GM12878 (cell line): ENCODE data around the gene GLB1L3. TPM values are rescaled to one million over a fixed set of nuclear protein-coding genes. Genes with fewer than 3 reads are reported as not detected.

ENCODE experiments used
- ATAC-seq: fragments of 200-7000 bp; cut with Tn5 transposase; 3 replicates; pipeline ENCODE4 v1.9.1; 2020; ENCODE audit warnings: mild to moderate bottlenecking, moderate library complexity
- BruUV-seq: library from RNA; stranded (reverse); fragments of 400-500 nt; replicated peaks from 2 replicates; lab custom pipeline; 2021; lab: Mats Ljungman, UMichigan
- CTCF ChIA-PET: fragments of 300-600 bp; sonication (Branson Sonifier 250); formaldehyde crosslinking; extraction: SDS; loops from one replicate; lab custom pipeline; 2021; ENCODE audit warnings: inconsistent platforms; lab: Yijun Ruan, JAX
- POLR2A ChIA-PET: fragments of 350-600 bp; formaldehyde crosslinking; extraction: SDS; loops from one replicate; lab custom pipeline; 2021; ENCODE audit warnings: inconsistent platforms; lab: Charles Lee
- RAD21 ChIA-PET: fragments of 300-600 bp; sonication (Branson Sonifier 250); formaldehyde crosslinking; loops from one replicate; lab custom pipeline; 2023; ENCODE audit warnings: antibody characterized with exemption; ENCODE audit not compliant: unreplicated experiment; lab: Charles Lee
- SMC1A ChIA-PET: fragments of 300-600 bp; sonication (Branson Sonifier 250); formaldehyde crosslinking; loops from one replicate; lab custom pipeline; 2023; ENCODE audit not compliant: unreplicated experiment, uncharacterized antibody; lab: Charles Lee
- DNase-seq: peaks from one replicate; pipeline ENCODE4 v3.0.0-alpha.2; 2011; ENCODE audit warnings: low read depth, low spot score
- FAIRE-seq: peaks from 3 replicates; lab custom pipeline; 2011; peaks lifted over from hg19 to GRCh38; lab: Jason Lieb, UNC
- H2AFZ ChIP-seq: 2 replicates; pipeline ENCODE4 v1.6.0; 2011; ENCODE audit warnings: low read depth, low read length, control low read depth; ENCODE audit not compliant: control insufficient read depth
- H3K27ac ChIP-seq: 2 replicates; pipeline ENCODE4 v1.5.1; 2011; ENCODE audit warnings: control low read depth; ENCODE audit not compliant: control insufficient read depth, insufficient read depth
- H3K27me3 ChIP-seq, 2 experiments: replicated peaks in 1 of 2; 2 replicates each; pipeline versions ENCODE4 v1.6.0 to v1.6.1; 2011; ENCODE audit warnings: low read length in 1 of 2; ENCODE audit not compliant: control insufficient read depth in 2 of 2, insufficient read depth in 2 of 2
- H3K36me3 ChIP-seq, 2 experiments: 2 replicates each; pipeline ENCODE4 v1.5.1; 2011; ENCODE audit warnings: low read length in 1 of 2; ENCODE audit not compliant: control insufficient read depth in 2 of 2, insufficient read depth in 2 of 2
- H3K4me1 ChIP-seq: 2 replicates; pipeline ENCODE4 v1.6.1; 2011; ENCODE audit warnings: mild to moderate bottlenecking, low read length, moderate library complexity, mixed read lengths; ENCODE audit not compliant: control insufficient read depth, insufficient read depth
- H3K4me2 ChIP-seq: 2 replicates; pipeline ENCODE4 v1.6.0; 2011; ENCODE audit warnings: control low read depth; ENCODE audit not compliant: control insufficient read depth, insufficient read depth
- H3K4me3 ChIP-seq: fragments of 200-600 bp; sonication (generic); 2 replicates; pipeline ENCODE4 v1.5.1; 2016
- H3K79me2 ChIP-seq: 2 replicates; pipeline ENCODE4 v1.6.0; 2011; ENCODE audit warnings: low read length; ENCODE audit not compliant: control insufficient read depth, insufficient read depth
- H3K9ac ChIP-seq: 2 replicates; pipeline ENCODE4 v1.8.0; 2011; ENCODE audit warnings: low read length, control low read depth, mixed read lengths; ENCODE audit not compliant: control insufficient read depth, insufficient read depth
- H3K9me3 ChIP-seq: replicated peaks from 3 replicates; pipeline ENCODE4 v1.5.1; 2011; ENCODE audit warnings: mild to moderate bottlenecking, low read length; ENCODE audit not compliant: control insufficient read depth, insufficient read depth
- H4K20me1 ChIP-seq: 2 replicates; pipeline ENCODE4 v1.6.0; 2011; ENCODE audit not compliant: control insufficient read depth, insufficient read depth
- CREM ChIP-seq: IDR thresholded peaks from 2 replicates; pipeline ENCODE4 v1.6.1; 2014; ENCODE audit warnings: antibody characterized with exemption, low read depth
- DPF2 ChIP-seq: fragments of 450-650 bp; IDR thresholded peaks from 2 replicates; pipeline ENCODE4 v1.6.1; 2017; ENCODE audit warnings: mild to moderate bottlenecking
- FOXK2 ChIP-seq: fragments of 450-650 bp; IDR thresholded peaks from 2 replicates; pipeline ENCODE4 v1.6.1; 2017; ENCODE audit warnings: mild to moderate bottlenecking, moderate library complexity
- HDAC2 ChIP-seq: fragments of 200-600 bp; sonication (generic); IDR thresholded peaks from 2 replicates; pipeline ENCODE4 v1.6.1; 2017
- JUNB ChIP-seq: IDR thresholded peaks from 2 replicates; pipeline ENCODE4 v1.6.1; 2016; ENCODE audit warnings: antibody characterized with exemption, mild to moderate bottlenecking
- MTA3 ChIP-seq: IDR thresholded peaks from 2 replicates; pipeline ENCODE4 v1.6.1; 2012; ENCODE audit warnings: low read length, inconsistent platforms, borderline replicate concordance
- NRF1 ChIP-seq: conservative IDR thresholded peaks from 2 replicates; pipeline ENCODE4 v1.6.1; 2011; ENCODE audit warnings: mild to moderate bottlenecking, low read depth, low read length, improper control_type of control experiment
- RAD51 ChIP-seq: fragments of 450-650 bp; IDR thresholded peaks from 2 replicates; pipeline ENCODE4 v1.6.1; 2016; ENCODE audit warnings: moderate library complexity, mild to moderate bottlenecking, inconsistent platforms
- RCOR1 ChIP-seq: conservative IDR thresholded peaks from 2 replicates; pipeline ENCODE4 v1.6.1; 2012; ENCODE audit warnings: low read depth, low read length, improper control_type of control experiment
- RELA ChIP-seq: fragments of 450-650 bp; IDR thresholded peaks from 2 replicates; pipeline ENCODE4 v1.8.0; 2014; ENCODE audit warnings: borderline replicate concordance; ENCODE audit not compliant: partially characterized antibody
- RFX5 ChIP-seq: IDR thresholded peaks from 2 replicates; pipeline ENCODE4 v1.6.1; 2011; ENCODE audit warnings: low read depth, low read length, improper control_type of control experiment
- SMC3 ChIP-seq: IDR thresholded peaks from 2 replicates; pipeline ENCODE4 v1.6.1; 2011; ENCODE audit warnings: low read length, improper control_type of control experiment, borderline replicate concordance
- WGBS: methylation state at CpG from one replicate; pipeline ENCODE4 v1.1.6; 2016; ENCODE audit warnings: low lambda C conversion rate; ENCODE audit not compliant: insufficient replicate concordance, insufficient coverage; ENCODE audit errors: missing lambda C conversion rate; 5-methylcytosine and 5-hydroxymethylcytosine counted together
- in situ Hi-C: fragments of 300-500 bp; cut with MboI; formaldehyde crosslinking; loops from 9 replicates; pipeline ENCODE4 v1.14.3; 2018; ENCODE audit warnings: mixed read lengths
- intact Hi-C: fragments of 100-400 bp; cut with micrococcal nuclease; formaldehyde crosslinking; loops from one replicate; pipeline ENCODE4 v1.14.2; 2022; ENCODE audit not compliant: unreplicated experiment
- polyA plus RNA-seq, 11 experiments: library from polyadenylated mRNA; depleted of rRNA in 4 of 11; unstranded in 6 of 11; stranded (reverse) in 5 of 11; fragments of >200 nt; fragmentation: Nextera tagmentation in 4 of 11; fragmentation: Illumina TruSeq in 1 of 11; extraction: Ambion mirVana in 4 of 11; extraction: Trizol in 1 of 11; gene quantifications; 1 replicate in 1 of 11; 2 replicates in 10 of 11; pipeline versions ENCODE4 v1.2.1 to v1.2.3, GENCODE V29; 2011 to 2016; ENCODE audit warnings: inconsistent platforms in 2 of 11, missing spikeins in 2 of 11, low read depth in 1 of 11
- total RNA-seq, 4 experiments: library from RNA; depleted of rRNA in 3 of 4; stranded (reverse); fragments of >200 nt in 3 of 4; fragmentation: Illumina TruSeq in 1 of 4; extraction: Trizol in 1 of 4; gene quantifications; 2 replicates each; pipeline versions ENCODE4 v1.2.1 to v1.2.3, GENCODE V29; 2013 to 2021
- TF ChIP-seq, protein P1 (sequence below): fragments of 450-650 bp; IDR thresholded peaks from 2 replicates; pipeline ENCODE4 v1.6.1; 2017; ENCODE audit warnings: mild to moderate bottlenecking, moderate library complexity
- TF ChIP-seq, protein P2 (sequence below): IDR thresholded peaks from 2 replicates; pipeline ENCODE4 v1.6.1; 2011; ENCODE audit warnings: low read depth, low read length, improper control_type of control experiment, borderline replicate concordance
- TF ChIP-seq, protein P3 (sequence below): fragments of 450-650 bp; IDR thresholded peaks from 2 replicates; pipeline ENCODE4 v1.6.1; 2017; ENCODE audit warnings: borderline replicate concordance

Gene GLB1L3
- total and polyA plus RNA-seq, 10 of the 15 experiments (the other 5 are each of a cell fraction or from before 2014, with no cell fraction given), result 0.53 to 2.9 (median 1.9) TPM; not detected in 1

DNA sequence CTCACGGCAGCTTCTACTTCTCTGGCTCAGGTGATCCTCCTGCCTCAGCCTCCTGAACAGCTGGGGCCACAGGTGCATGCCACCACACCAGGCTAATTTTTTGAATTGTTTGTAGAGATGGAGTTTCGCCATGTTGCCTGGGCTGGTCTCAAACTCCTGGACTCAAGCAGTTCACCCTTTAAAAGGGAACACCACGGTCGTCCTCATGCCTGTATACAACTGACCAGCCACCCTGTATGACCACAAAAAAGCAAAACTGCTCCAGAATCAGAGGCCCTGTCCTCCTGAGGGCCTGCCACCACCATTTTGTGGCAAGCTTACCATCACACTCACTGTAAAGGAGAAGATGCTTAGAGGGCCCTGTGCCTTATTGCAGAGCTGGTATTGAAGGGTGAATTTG is 2.2 kb downstream of the GLB1L3 start:
- Histone ChIP-seq H4K20me1 (no peaks in the 10 kb centered on the region), H3K9ac (no peak overlapping the region), H3K9me3 (no peaks in the 10 kb centered on the region; the same call in 2 of the 3 replicates), H3K27ac (no peak overlapping the region), H3K27me3 (peaks cover 10 to 22% of the 10 kb centered on the region in 2 experiments), H3K79me2 (no peaks in the 10 kb centered on the region), H3K36me3 (no peaks in the 10 kb centered on the region), H3K4me3 (no peak overlapping the region), H3K4me2 (no peak overlapping the region), H3K4me1 (peaks cover 6% of the 10 kb centered on the region), H2AFZ (no peak overlapping the region)
- ChIA-PET CTCF (interaction anchor here (0.5 to 2.2 kb wide), 3 partner anchors 15 to 92 kb away, joined by 4 to 9 read pairs (median 5); no protein-coding TSS in a partner anchor), POLR2A (no interaction called here), RAD21 (no interaction called here), SMC1A (interaction anchor here (0.6 kb wide), 1 partner anchor 187 kb away, joined by 3 read pairs; no protein-coding TSS in a partner anchor)
- intact Hi-C loops, result no loop called here
- in situ Hi-C loops, result no loop called here
- ATAC-seq (no peak), DNase-seq (no peak), FAIRE-seq (no peak)
- no TSS peak for BruUV-seq
- TF ChIP-seq SMC3 (no peak), RAD51 (no peak), RELA (no peak), JUNB (no peak), RCOR1 (no peak), NRF1 (no peak), CREM (no peak), MTA3 (no peak), FOXK2 (no peak), RFX5 (no peak), HDAC2 (no peak), DPF2 (no peak)
- TF ChIP-seq, protein P1, sequence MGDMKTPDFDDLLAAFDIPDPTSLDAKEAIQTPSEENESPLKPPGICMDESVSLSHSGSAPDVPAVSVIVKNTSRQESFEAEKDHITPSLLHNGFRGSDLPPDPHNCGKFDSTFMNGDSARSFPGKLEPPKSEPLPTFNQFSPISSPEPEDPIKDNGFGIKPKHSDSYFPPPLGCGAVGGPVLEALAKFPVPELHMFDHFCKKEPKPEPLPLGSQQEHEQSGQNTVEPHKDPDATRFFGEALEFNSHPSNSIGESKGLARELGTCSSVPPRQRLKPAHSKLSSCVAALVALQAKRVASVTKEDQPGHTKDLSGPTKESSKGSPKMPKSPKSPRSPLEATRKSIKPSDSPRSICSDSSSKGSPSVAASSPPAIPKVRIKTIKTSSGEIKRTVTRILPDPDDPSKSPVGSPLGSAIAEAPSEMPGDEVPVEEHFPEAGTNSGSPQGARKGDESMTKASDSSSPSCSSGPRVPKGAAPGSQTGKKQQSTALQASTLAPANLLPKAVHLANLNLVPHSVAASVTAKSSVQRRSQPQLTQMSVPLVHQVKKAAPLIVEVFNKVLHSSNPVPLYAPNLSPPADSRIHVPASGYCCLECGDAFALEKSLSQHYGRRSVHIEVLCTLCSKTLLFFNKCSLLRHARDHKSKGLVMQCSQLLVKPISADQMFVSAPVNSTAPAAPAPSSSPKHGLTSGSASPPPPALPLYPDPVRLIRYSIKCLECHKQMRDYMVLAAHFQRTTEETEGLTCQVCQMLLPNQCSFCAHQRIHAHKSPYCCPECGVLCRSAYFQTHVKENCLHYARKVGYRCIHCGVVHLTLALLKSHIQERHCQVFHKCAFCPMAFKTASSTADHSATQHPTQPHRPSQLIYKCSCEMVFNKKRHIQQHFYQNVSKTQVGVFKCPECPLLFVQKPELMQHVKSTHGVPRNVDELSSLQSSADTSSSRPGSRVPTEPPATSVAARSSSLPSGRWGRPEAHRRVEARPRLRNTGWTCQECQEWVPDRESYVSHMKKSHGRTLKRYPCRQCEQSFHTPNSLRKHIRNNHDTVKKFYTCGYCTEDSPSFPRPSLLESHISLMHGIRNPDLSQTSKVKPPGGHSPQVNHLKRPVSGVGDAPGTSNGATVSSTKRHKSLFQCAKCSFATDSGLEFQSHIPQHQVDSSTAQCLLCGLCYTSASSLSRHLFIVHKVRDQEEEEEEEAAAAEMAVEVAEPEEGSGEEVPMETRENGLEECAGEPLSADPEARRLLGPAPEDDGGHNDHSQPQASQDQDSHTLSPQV, result no peak
- TF ChIP-seq, protein P2, sequence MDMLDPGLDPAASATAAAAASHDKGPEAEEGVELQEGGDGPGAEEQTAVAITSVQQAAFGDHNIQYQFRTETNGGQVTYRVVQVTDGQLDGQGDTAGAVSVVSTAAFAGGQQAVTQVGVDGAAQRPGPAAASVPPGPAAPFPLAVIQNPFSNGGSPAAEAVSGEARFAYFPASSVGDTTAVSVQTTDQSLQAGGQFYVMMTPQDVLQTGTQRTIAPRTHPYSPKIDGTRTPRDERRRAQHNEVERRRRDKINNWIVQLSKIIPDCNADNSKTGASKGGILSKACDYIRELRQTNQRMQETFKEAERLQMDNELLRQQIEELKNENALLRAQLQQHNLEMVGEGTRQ, result no peak
- TF ChIP-seq, protein P3, sequence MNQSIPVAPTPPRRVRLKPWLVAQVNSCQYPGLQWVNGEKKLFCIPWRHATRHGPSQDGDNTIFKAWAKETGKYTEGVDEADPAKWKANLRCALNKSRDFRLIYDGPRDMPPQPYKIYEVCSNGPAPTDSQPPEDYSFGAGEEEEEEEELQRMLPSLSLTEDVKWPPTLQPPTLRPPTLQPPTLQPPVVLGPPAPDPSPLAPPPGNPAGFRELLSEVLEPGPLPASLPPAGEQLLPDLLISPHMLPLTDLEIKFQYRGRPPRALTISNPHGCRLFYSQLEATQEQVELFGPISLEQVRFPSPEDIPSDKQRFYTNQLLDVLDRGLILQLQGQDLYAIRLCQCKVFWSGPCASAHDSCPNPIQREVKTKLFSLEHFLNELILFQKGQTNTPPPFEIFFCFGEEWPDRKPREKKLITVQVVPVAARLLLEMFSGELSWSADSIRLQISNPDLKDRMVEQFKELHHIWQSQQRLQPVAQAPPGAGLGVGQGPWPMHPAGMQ, result no peak
- WGBS, result 67% methylated on average over 4 of the region's 4 CpGs
